ENCODE results near the gene RRAS. TPM values are rescaled to one million over a fixed set of nuclear protein-coding genes. Genes with fewer than 3 reads are reported as not detected.

Gene RRAS
- polyA plus RNA-seq, 1 of the 3 experiments (the other 2 are of a cell fraction) = 141 TPM

GRCh38 chr19:49613374-49613773, 26.6 kb downstream of the RRAS start (continued):
- TF ChIP-seq YY1 (IDR thresholded peaks at IDR 0.05; ENCODE audit: low read depth) (no peak), GABPA (IDR thresholded peaks at IDR 0.05; ENCODE audit: low read depth) (no peak), MEF2A (IDR thresholded peaks at IDR 0.05; ENCODE audit: borderline replicate concordance, low read depth) (no peak)

GRCh38 chr19:49609499-49610092, 30.3 kb downstream of the RRAS start:
- ChIA-PET CTCF (interaction anchor here (0.9 kb wide), 1 partner anchor 63 kb away, joined by 4 read pairs; no protein-coding TSS in a partner anchor), POLR2A (interaction anchor here (0.6 to 0.8 kb wide), 2 partner anchors 23 to 401 kb away, joined by 3 read pairs; no protein-coding TSS in a partner anchor)
- peaks cover 94% of the 10 kb centered on the region for H3K79me2 ChIP-seq (ENCODE audit: insufficient read depth)

More at GRCh38 chr19:49609499-49610092, 30.3 kb downstream of the RRAS start:
- TF ChIP-seq TCF12 (IDR thresholded peaks at IDR 0.05) (no peak), ZBTB33 (IDR thresholded peaks at IDR 0.05; ENCODE audit: borderline replicate concordance, low read depth) (no peak), POLR2AphosphoS5 (IDR thresholded peaks at IDR 0.05; ENCODE audit: low read depth, low read length) (no peak), CTCF (IDR thresholded peaks at IDR 0.05) (no peak), JUND (IDR thresholded peaks at IDR 0.05) (no peak), RCOR1 (IDR thresholded peaks at IDR 0.05; ENCODE audit: low read length) (no peak), ELF1 (IDR thresholded peaks at IDR 0.05) (no peak), FOXJ3 (CRISPR knock-in tag; IDR thresholded peaks at IDR 0.05) (no peak), EZH2phosphoT487 (IDR thresholded peaks at IDR 0.05; ENCODE audit: borderline replicate concordance, low read depth) (no peak)
- no peak overlapping the region for H3K27ac ChIP-seq (ENCODE audit: low read depth in 2 of 2, low read length in 1 of 2)
- no peak for DNase-seq
- H3K9me2 ChIP-seq = no peaks in the 10 kb centered on the region
- no peaks in the 10 kb centered on the region for H3K27me3 ChIP-seq (ENCODE audit: insufficient read depth)
- no peak overlapping the region for H3K4me3 ChIP-seq (ENCODE audit: low read depth in 2 of 2, low read length in 1 of 2)
- peaks cover 18% of the 10 kb centered on the region for H3F3A ChIP-seq (replicated peaks; ENCODE audit: insufficient read depth)
- H2AFZ ChIP-seq (ENCODE audit: low read depth) = no peak overlapping the region
- H3K4me1 ChIP-seq (ENCODE audit: control insufficient read depth in 1 of 2, insufficient read depth in 2 of 2, low read depth in 1 of 2, low read length in 1 of 2) = peaks cover 0 to 13% of the 10 kb centered on the region in 2 experiments; a peak in 3 of 4 replicates
- peaks cover 83% of the 10 kb centered on the region for H4K20me1 ChIP-seq (ENCODE audit: insufficient read depth)
- H3K36me3 ChIP-seq (replicated peaks in 1 of 2; ENCODE audit: control insufficient read depth in 1 of 2, insufficient read depth in 2 of 2, low read length in 1 of 2) = peaks cover 0 to 37% of the 10 kb centered on the region in 2 experiments
- no peaks in the 10 kb centered on the region for H3K9me3 ChIP-seq
- WGBS (ENCODE audit: low lambda C conversion rate) = 93% methylated on average over 12 of the region's 12 CpGs
- H3K9ac ChIP-seq = no peak overlapping the region
- H3K4me2 ChIP-seq = no peak overlapping the region

Data from SK-N-SH (cell line).